ENCODE measurements around the gene SGTA. TPM values are rescaled to one million over a fixed set of nuclear protein-coding genes. Genes with fewer than 3 reads are reported as not detected.

Gene SGTA
- total and polyA plus RNA-seq, 2 experiments from 2014 or later: 71.6 to 102 TPM

DNA sequence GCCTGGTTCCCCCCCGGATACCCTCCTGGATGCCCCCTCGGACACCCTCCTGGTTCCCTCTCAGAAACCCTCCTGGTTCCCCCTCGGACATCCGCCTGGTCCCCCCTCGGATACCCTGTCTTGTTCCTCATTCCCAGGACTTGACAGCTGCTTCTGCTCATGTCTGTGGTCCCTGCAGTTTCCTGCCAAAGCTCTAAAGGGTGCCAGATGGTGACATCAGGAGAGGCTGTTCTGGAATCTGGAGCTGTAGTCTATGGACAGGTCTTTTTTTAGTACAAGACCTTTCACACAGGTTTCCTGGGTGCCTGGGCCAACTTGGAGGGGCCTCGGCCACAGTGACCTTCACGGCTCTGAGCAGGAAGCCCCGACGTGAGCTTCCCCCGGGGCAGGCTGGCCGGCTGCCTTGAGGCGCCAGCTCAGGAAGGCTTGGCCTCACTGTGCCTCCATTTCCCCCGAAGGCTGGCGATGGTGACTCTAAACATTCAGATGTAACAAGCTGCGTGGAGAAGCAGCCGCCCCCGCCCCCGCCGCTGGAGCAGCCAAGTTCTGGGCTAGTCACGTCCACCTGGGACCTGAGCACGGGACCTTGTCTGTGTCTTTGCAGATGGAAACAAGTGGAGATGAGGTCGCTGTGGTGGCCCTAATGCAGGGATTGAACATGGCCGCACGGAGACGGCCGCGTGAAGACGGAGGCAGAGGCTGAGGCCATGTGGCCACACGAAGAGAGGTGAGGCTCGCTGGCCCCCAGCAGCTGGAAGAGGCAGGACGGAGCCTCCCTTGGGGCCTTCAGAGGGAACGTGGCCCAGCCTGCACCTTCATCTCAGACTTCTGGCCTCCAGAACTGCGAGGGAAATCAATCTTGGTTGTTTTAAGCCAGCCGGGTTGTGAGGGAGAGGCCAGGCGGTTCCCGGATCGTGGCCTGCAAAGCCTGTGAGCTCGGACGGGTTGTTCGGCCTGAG is 12.7 kb downstream of the SGTA start:
- Histone ChIP-seq H3K27me3 (ENCODE audit: insufficient read depth) (no peaks in the 10 kb centered on the region), H3K4me1 (ENCODE audit: insufficient read depth) (no peaks in the 10 kb centered on the region), H3K27ac (ENCODE audit: low read depth) (no peak overlapping the region), H3F3A (replicated peaks; ENCODE audit: low read depth) (no peaks in the 10 kb centered on the region), H3K79me2 (replicated peaks; ENCODE audit: insufficient read depth) (peaks cover 49% of the 10 kb centered on the region), H3K9me2 (ENCODE audit: insufficient read depth) (no peaks in the 10 kb centered on the region), H3K4me2 (no peak overlapping the region), H4K20me1 (replicated peaks; ENCODE audit: insufficient read depth) (peaks cover 23% of the 10 kb centered on the region), H3K36me3 (ENCODE audit: insufficient read depth) (no peaks in the 10 kb centered on the region; the same call in 1 of the 2 replicates), H3K4me3 (no peak overlapping the region), H2AFZ (no peak overlapping the region)
- DNase-seq (ENCODE audit: low spot score): no peak
- peaks cover 17% of the 10 kb centered on the region for H3K36me3 Mint-ChIP-seq (ENCODE audit: low read depth)
- H3K9me3 Mint-ChIP-seq: no peaks in the 10 kb centered on the region
- H3K4me3 Mint-ChIP-seq: no peak overlapping the region
- TF ChIP-seq STAT1 (IDR thresholded peaks at IDR 0.05; ENCODE audit: unreplicated experiment) (no peak), ZNF114 (CRISPR knock-in tag; IDR thresholded peaks at IDR 0.05) (no peak), POLR2AphosphoS5 (IDR thresholded peaks at IDR 0.05; ENCODE audit: low read depth) (no peak), EZH2phosphoT487 (IDR thresholded peaks at IDR 0.05; ENCODE audit: unreplicated experiment) (no peak), JUNB (IDR thresholded peaks at IDR 0.05; ENCODE audit: unreplicated experiment) (no peak), CREB1 (CRISPR knock-in tag; IDR thresholded peaks at IDR 0.05; ENCODE audit: low read depth) (no peak), ZNF331 (CRISPR knock-in tag; IDR thresholded peaks at IDR 0.05; ENCODE audit: low read depth) (no peak), NANOG (IDR thresholded peaks at IDR 0.05; ENCODE audit: borderline replicate concordance) (no peak)
- TF ChIP-seq, protein P1, sequence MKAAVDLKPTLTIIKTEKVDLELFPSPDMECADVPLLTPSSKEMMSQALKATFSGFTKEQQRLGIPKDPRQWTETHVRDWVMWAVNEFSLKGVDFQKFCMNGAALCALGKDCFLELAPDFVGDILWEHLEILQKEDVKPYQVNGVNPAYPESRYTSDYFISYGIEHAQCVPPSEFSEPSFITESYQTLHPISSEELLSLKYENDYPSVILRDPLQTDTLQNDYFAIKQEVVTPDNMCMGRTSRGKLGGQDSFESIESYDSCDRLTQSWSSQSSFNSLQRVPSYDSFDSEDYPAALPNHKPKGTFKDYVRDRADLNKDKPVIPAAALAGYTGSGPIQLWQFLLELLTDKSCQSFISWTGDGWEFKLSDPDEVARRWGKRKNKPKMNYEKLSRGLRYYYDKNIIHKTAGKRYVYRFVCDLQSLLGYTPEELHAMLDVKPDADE (IDR thresholded peaks at IDR 0.05): no peak
- TF ChIP-seq, protein P2, sequence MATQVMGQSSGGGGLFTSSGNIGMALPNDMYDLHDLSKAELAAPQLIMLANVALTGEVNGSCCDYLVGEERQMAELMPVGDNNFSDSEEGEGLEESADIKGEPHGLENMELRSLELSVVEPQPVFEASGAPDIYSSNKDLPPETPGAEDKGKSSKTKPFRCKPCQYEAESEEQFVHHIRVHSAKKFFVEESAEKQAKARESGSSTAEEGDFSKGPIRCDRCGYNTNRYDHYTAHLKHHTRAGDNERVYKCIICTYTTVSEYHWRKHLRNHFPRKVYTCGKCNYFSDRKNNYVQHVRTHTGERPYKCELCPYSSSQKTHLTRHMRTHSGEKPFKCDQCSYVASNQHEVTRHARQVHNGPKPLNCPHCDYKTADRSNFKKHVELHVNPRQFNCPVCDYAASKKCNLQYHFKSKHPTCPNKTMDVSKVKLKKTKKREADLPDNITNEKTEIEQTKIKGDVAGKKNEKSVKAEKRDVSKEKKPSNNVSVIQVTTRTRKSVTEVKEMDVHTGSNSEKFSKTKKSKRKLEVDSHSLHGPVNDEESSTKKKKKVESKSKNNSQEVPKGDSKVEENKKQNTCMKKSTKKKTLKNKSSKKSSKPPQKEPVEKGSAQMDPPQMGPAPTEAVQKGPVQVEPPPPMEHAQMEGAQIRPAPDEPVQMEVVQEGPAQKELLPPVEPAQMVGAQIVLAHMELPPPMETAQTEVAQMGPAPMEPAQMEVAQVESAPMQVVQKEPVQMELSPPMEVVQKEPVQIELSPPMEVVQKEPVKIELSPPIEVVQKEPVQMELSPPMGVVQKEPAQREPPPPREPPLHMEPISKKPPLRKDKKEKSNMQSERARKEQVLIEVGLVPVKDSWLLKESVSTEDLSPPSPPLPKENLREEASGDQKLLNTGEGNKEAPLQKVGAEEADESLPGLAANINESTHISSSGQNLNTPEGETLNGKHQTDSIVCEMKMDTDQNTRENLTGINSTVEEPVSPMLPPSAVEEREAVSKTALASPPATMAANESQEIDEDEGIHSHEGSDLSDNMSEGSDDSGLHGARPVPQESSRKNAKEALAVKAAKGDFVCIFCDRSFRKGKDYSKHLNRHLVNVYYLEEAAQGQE (IDR thresholded peaks at IDR 0.05; ENCODE audit: unreplicated experiment): no peak
- TF ChIP-seq, protein P3, sequence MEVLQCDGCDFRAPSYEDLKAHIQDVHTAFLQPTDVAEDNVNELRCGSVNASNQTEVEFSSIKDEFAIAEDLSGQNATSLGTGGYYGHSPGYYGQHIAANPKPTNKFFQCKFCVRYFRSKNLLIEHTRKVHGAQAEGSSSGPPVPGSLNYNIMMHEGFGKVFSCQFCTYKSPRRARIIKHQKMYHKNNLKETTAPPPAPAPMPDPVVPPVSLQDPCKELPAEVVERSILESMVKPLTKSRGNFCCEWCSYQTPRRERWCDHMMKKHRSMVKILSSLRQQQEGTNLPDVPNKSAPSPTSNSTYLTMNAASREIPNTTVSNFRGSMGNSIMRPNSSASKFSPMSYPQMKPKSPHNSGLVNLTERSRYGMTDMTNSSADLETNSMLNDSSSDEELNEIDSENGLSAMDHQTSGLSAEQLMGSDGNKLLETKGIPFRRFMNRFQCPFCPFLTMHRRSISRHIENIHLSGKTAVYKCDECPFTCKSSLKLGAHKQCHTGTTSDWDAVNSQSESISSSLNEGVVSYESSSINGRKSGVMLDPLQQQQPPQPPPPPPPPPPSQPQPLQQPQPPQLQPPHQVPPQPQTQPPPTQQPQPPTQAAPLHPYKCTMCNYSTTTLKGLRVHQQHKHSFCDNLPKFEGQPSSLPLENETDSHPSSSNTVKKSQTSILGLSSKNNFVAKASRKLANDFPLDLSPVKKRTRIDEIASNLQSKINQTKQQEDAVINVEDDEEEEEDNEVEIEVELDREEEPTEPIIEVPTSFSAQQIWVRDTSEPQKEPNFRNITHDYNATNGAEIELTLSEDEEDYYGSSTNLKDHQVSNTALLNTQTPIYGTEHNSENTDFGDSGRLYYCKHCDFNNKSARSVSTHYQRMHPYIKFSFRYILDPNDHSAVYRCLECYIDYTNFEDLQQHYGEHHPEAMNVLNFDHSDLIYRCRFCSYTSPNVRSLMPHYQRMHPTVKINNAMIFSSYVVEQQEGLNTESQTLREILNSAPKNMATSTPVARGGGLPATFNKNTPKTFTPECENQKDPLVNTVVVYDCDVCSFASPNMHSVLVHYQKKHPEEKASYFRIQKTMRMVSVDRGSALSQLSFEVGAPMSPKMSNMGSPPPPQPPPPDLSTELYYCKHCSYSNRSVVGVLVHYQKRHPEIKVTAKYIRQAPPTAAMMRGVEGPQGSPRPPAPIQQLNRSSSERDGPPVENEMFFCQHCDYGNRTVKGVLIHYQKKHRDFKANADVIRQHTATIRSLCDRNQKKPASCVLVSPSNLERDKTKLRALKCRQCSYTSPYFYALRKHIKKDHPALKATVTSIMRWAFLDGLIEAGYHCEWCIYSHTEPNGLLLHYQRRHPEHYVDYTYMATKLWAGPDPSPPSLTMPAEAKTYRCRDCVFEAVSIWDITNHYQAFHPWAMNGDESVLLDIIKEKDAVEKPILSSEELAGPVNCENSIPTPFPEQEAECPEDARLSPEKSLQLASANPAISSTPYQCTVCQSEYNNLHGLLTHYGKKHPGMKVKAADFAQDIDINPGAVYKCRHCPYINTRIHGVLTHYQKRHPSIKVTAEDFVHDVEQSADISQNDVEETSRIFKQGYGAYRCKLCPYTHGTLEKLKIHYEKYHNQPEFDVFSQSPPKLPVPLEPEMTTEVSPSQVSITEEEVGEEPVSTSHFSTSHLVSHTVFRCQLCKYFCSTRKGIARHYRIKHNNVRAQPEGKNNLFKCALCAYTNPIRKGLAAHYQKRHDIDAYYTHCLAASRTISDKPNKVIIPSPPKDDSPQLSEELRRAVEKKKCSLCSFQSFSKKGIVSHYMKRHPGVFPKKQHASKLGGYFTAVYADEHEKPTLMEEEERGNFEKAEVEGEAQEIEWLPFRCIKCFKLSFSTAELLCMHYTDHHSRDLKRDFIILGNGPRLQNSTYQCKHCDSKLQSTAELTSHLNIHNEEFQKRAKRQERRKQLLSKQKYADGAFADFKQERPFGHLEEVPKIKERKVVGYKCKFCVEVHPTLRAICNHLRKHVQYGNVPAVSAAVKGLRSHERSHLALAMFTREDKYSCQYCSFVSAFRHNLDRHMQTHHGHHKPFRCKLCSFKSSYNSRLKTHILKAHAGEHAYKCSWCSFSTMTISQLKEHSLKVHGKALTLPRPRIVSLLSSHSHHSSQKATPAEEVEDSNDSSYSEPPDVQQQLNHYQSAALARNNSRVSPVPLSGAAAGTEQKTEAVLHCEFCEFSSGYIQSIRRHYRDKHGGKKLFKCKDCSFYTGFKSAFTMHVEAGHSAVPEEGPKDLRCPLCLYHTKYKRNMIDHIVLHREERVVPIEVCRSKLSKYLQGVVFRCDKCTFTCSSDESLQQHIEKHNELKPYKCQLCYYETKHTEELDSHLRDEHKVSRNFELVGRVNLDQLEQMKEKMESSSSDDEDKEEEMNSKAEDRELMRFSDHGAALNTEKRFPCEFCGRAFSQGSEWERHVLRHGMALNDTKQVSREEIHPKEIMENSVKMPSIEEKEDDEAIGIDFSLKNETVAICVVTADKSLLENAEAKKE (CRISPR knock-in tag; IDR thresholded peaks at IDR 0.05): no peak
- no peak for ATAC-seq
- H3K27ac Mint-ChIP-seq: no peak overlapping the region
- H3K4me1 Mint-ChIP-seq: no peaks in the 10 kb centered on the region
- H3K27me3 Mint-ChIP-seq (ENCODE audit: insufficient read depth, low read depth, poor library complexity): peaks cover 14% of the 10 kb centered on the region
